Muscle layer of colon (tissue), 2 donors: Measurements from ENCODE around the gene EIF5A.
A peak's percentile ranks its signal among the peaks of the same experiment; 100 is the strongest.

Source experiments
- H3K27ac ChIP-seq: one replicate; pipeline ENCODE4 v1.7.0; 2013; ENCODE audit warnings: low read depth, mild to moderate bottlenecking, low read length, moderate library complexity
- H3K27me3 ChIP-seq, 2 donors: one replicate each; pipeline ENCODE4 v1.7.0; 2013; ENCODE audit warnings: low read length in 2 of 2, mild to moderate bottlenecking in 2 of 2; ENCODE audit not compliant: insufficient read depth in 2 of 2, control insufficient read depth in 1 of 2
- H3K36me3 ChIP-seq: one replicate; pipeline ENCODE4 v1.7.0; 2013; ENCODE audit warnings: mild to moderate bottlenecking, low read length; ENCODE audit not compliant: insufficient read depth
- H3K4me1 ChIP-seq: one replicate; pipeline ENCODE4 v1.7.0; 2013; ENCODE audit warnings: mild to moderate bottlenecking, low read length; ENCODE audit not compliant: insufficient read depth
- H3K4me3 ChIP-seq, 2 donors: one replicate each; pipeline ENCODE4 v1.7.0; 2013; ENCODE audit warnings: low read length in 2 of 2, low read depth in 1 of 2, mild to moderate bottlenecking in 1 of 2, moderate library complexity in 1 of 2
- H3K9ac ChIP-seq: one replicate; pipeline ENCODE4 v1.7.0; 2013; ENCODE audit warnings: low read length
- H3K9me3 ChIP-seq: one replicate; pipeline ENCODE4 v1.7.0; 2013; ENCODE audit warnings: mild to moderate bottlenecking, low read length
- donor health status: abdominal sarcoma.
- donor health status: Adenocarcinoma of cecum.

EIF5A gene

DNA sequence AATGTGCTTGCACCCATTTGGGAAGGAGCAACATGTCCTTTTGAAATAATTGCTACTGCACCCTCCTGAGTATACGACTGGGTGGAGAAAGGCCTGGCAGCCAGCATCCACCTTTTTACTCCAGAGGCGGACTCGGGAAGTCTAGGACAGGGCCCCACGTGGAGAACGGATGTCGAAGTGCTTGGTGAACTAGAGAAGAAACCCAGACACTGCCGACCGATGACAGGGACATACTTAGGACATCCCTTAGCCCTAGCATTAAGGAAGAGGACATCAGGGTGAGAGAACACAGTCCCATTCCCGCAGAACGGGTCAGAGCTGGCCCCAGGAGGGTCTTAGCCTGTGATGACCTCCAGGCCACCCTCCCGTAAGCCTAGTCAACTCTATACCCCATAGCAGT is 16.7 kb upstream of the EIF5A start:
- Histone ChIP-seq H3K4me1 (peaks cover 42% of the 10 kb centered on the region), H3K9ac (no peak overlapping the region), H3K9me3 (no peaks in the 10 kb centered on the region), H3K27ac (no peak overlapping the region), H3K4me3 (no peak overlapping the region), H3K27me3 (peaks cover 0 to 24% of the 10 kb centered on the region in 2 donors), H3K36me3 (peaks cover 12% of the 10 kb centered on the region)

GRCh38 chr17:7292194-7292593 is 15.2 kb upstream of the EIF5A start:
- peak overlapping the region; percentile 4 for H3K27ac ChIP-seq
- H3K9me3 ChIP-seq, result no peaks in the 10 kb centered on the region
- no peak overlapping the region for H3K9ac ChIP-seq
- no peak overlapping the region for H3K4me3 ChIP-seq
- peaks cover 51% of the 10 kb centered on the region for H3K4me1 ChIP-seq
- peaks cover 0 to 24% of the 10 kb centered on the region in 2 donors for H3K27me3 ChIP-seq
- H3K36me3 ChIP-seq, result no peaks in the 10 kb centered on the region

DNA sequence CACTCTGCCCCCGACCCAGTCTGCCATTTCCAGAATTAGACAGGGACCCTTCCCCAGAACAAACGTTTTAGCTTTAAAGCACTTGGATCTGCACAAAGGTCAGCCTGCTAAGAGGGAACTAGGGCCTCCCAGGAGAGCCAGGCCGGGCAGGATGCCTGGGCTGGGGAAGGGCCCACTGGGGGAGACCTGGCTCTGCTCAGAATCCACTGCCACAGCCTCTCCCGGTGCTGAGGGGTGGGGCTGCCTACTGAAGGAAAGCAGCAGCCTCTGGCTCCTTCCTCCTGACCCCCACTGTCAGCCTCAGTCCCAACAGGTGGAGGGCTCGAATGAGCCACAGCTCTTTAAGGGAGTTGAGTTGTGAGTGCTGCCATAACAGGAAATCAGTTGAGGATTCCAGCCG is 14.7 kb upstream of the EIF5A start:
- Histone ChIP-seq H3K27me3 (peaks cover 0 to 24% of the 10 kb centered on the region in 2 donors), H3K9me3 (no peaks in the 10 kb centered on the region), H3K4me1 (peaks cover 51% of the 10 kb centered on the region), H3K9ac (no peak overlapping the region), H3K36me3 (no peaks in the 10 kb centered on the region), H3K4me3 (no peak overlapping the region), H3K27ac (peak overlapping the region; percentile 4)

- peaks cover 0 to 24% of the 10 kb centered on the region in 2 donors for H3K27me3 ChIP-seq
- H3K9ac ChIP-seq, result no peak overlapping the region
- H3K4me1 ChIP-seq, result peaks cover 51% of the 10 kb centered on the region
- H3K36me3 ChIP-seq, result no peaks in the 10 kb centered on the region
- H3K27ac ChIP-seq, result peak overlapping the region; percentile 4
- H3K9me3 ChIP-seq, result no peaks in the 10 kb centered on the region
- peak overlapping the region in 1 of 2 donors; percentile 32 for H3K4me3 ChIP-seq
These were observed 14.3 kb upstream of the EIF5A start for GRCh38 chr17:7293159-7293558.

DNA sequence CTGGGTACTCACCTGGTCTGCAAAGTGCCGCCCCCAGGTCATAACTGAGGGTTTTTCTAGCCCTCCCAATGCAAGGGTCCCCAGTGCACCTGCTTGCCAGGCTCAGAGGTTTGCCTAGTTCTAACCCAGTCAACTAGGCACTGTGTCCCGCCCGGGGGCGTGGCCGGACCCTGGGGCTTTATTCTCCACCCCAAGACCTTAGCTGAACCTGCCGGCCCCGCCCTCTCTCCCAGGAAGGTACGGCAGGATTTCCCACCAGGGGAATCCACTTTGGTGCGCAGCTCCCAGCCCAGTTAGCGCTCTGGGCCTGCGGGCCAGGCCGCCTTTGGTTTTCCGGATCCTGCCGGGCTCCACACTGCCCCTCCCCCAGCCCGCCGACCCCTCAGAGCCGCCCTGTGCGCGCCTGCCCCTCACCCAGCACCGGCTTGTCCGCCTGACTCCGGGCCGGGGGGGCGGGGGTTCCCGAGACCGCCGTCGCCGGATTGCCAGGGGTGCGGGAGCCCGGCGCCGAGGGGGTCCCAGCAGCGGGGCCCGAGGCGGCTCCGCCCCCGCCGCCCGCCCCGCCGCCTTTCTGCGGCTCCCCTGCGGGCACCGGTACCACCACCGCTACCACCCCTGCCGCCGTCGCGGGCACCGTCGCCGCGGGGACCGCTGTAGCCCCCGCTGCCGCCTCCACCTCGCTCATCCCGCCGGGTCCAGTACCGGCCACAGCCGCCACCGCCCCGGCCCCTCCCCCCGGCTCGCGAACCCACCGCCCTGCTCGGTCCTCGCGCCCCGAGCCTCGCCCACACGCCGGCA is 13.4 kb upstream of the EIF5A start:
- Histone ChIP-seq H3K4me3 (peak overlapping the region; percentile 32 to 38), H3K9ac (no peak overlapping the region), H3K27me3 (peaks cover 0 to 24% of the 10 kb centered on the region in 2 donors), H3K27ac (peak overlapping the region; percentile 39), H3K36me3 (no peaks in the 10 kb centered on the region), H3K9me3 (no peaks in the 10 kb centered on the region), H3K4me1 (peaks cover 51% of the 10 kb centered on the region)

DNA sequence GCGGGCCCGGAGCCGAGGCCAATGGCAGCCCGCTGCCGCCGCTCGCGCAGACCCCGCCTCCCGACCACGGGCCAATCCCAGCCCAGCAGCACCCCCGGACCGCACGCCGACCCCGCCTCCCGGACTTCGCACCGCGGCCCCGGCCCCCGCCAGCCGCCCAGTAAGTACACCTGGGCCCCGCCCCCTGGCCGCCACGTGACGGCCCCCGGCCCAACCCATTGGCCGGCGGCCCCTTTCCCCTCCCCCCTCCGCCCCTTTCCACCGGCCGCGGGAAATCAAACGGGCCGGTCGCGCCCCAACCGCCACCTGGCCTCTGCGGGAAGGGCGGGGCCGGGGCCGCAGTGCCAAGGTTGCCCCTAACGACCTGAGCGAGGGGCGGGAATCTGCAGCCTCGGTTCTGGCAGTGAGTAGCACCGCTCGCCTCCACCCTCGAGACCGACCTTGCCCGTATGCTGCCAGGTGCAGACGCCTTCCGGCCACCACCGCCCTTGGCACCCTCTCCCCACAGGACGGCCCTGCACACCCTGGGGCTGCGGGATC is 12.7 kb upstream of the EIF5A start, which contains the start of gene YBX2:
YBX2 (minus strand) TSS at position 26 of the 540 bp plus-strand sequence. CDS start 139 bp downstream, outside the sequence.
- Histone ChIP-seq H3K27me3 (peaks cover 0 to 22% of the 10 kb centered on the region in 2 donors), H3K4me1 (peaks cover 51% of the 10 kb centered on the region), H3K9ac (no peak within 1 kb of the TSS), H3K36me3 (no peaks in the 10 kb centered on the region), H3K9me3 (no peaks in the 10 kb centered on the region), H3K27ac (peak within 1 kb of the TSS; percentile 39), H3K4me3 (peak within 1 kb of the TSS; percentile 32 to 38)

- H3K4me1 ChIP-seq, result peaks cover 51% of the 10 kb centered on the region
- peaks cover 0 to 15% of the 10 kb centered on the region in 2 donors for H3K27me3 ChIP-seq
- peak overlapping the region in 1 of 2 donors; percentile 36 for H3K4me3 ChIP-seq
- no peaks in the 10 kb centered on the region for H3K36me3 ChIP-seq
- H3K9ac ChIP-seq, result no peak overlapping the region
- H3K9me3 ChIP-seq, result no peaks in the 10 kb centered on the region
- peak overlapping the region; percentile 73 for H3K27ac ChIP-seq
These were observed 11.9 kb upstream of the EIF5A start for GRCh38 chr17:7295230-7296180.

GRCh38 chr17:7296189-7296861 is 11.1 kb upstream of the EIF5A start:
- Histone ChIP-seq H3K4me1 (peaks cover 43% of the 10 kb centered on the region), H3K27ac (peak overlapping the region; percentile 73), H3K4me3 (peak overlapping the region in 1 of 2 donors; percentile 41), H3K36me3 (no peaks in the 10 kb centered on the region), H3K27me3 (peaks cover 0 to 15% of the 10 kb centered on the region in 2 donors), H3K9me3 (no peaks in the 10 kb centered on the region), H3K9ac (no peak overlapping the region)

- H3K4me1 ChIP-seq, result peaks cover 4% of the 10 kb centered on the region
These were observed 3.2 kb upstream of the EIF5A start for GRCh38 chr17:7304179-7304578.

DNA sequence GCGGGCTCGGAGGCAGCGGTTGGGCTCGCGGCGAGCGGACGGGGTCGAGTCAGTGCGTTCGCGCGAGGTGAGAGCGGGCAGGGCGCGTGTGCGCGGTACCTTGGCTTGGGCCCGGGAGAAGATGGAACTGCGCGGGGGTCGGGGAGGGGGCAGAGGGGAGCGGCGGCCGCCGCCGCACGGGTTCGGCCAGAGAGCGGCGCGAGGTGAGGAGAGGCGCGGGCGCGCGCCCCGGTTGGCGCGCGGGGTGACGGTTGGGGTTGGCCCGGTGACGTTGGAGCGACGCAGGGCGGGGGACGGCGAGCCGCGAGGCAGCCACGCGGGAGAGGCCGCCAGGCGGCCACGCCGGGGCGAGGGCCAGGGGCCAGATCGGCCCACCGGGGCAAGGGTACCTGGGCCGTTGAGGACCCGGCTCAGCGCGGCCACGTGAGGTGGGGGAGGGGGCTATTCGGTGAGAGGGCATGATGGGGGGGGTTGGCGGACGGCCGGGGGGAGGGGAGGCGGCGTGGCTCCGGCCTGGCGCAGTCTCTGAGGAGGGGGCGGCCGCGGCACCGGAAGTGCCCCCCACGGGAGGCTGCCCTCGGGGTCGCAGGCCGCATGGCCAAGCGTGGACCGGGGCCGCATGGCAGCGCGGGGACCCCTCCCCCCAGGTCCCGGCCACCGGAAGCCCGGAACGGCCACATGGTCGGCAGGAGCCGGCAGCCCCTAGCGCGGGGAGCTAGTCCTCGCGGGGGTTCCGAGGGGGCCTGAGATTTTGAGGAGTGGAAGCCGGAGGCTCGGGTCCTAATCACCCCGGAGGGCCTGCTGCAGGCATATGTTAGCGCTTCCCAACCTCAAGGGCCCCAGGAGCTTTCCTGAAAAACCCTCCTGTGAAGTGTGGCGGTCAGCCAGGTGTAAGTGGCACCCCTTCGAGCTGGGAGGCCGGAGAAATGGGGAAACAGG is 527 bp downstream of the EIF5A start:
- Histone ChIP-seq H3K4me3 (peak overlapping the region; percentile 59 to 93), H3K4me1 (peaks cover 26% of the 10 kb centered on the region), H3K9ac (peak overlapping the region; percentile 91), H3K27me3 (no peaks in the 10 kb centered on the region), H3K27ac (peak overlapping the region; percentile 96), H3K36me3 (peaks cover 35% of the 10 kb centered on the region), H3K9me3 (no peaks in the 10 kb centered on the region)

More at GRCh38 chr17:7304179-7304578, 3.2 kb upstream of the EIF5A start:
- Histone ChIP-seq H3K4me3 (no peak overlapping the region), H3K9ac (no peak overlapping the region), H3K27ac (no peak overlapping the region), H3K9me3 (no peaks in the 10 kb centered on the region), H3K27me3 (no peaks in the 10 kb centered on the region), H3K36me3 (no peaks in the 10 kb centered on the region)
